ENCODE measurements around the gene HPDL. TPM values are rescaled to one million over a fixed set of nuclear protein-coding genes. Genes with fewer than 3 reads are reported as not detected.
A peak's percentile ranks its signal among the peaks of the same experiment; 100 is the strongest.

The HPDL gene
- polyA plus RNA-seq, 1 donor (not counting 4 experiments of a cell fraction or from before 2014, with no cell fraction given): 0.14 TPM

DNA sequence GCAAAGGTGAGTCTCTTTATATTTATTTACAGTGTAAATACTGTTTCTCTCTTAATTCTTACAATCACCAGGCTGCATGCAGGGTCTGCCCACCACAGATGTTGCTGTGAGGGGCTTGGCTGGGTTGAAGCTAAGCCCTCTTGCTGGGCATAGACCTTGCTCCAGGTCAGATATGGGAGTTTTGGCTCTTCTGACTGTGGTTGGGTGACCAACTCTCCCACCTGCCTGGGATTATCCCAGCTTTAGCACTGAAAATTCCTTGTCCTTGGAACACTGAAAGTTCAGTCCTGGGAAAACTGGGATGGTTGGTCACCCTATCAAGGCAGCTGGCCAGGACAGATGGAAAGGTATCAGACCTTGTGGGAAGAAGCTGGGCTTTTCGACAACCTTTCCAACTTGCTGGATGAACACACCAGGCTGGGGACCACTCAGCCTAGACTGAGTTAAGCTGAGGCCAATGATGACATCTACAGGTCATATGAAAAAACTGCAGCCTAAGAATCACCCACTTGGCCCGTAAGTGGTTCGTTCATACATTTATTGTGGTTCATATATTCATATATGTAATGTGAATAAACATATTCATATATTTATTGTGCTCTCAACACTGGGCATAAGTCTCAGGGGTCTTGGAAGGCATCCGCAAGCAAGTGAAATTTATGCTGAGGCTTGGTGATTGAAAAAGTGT is 26.6 kb upstream of the HPDL start:
- H3K9ac ChIP-seq (ENCODE audit: control insufficient read depth, extremely low read depth, insufficient read depth, low read length): no peak overlapping the region
- no peak overlapping the region for H2AFZ ChIP-seq (ENCODE audit: control insufficient read depth, low read length)
- H3K4me3 ChIP-seq (ENCODE audit: control insufficient read depth in 2 of 3, extremely low read depth in 1 of 3, insufficient read depth in 2 of 3, low read depth in 1 of 3, low read length in 3 of 3): no peak overlapping the region
- no peak overlapping the region for H3K4me2 ChIP-seq (ENCODE audit: control insufficient read depth, extremely low read depth, insufficient read depth, low read depth, low read length)
- FAIRE-seq: peak; percentile 70
- H3K4me1 ChIP-seq (ENCODE audit: control insufficient read depth, extremely low read depth, insufficient read depth, low read length): peaks cover 10% of the 10 kb centered on the region
- no peak overlapping the region for H3K27ac ChIP-seq (ENCODE audit: control insufficient read depth, insufficient read depth, low read length)
- TF ChIP-seq EZH2 (IDR thresholded peaks at IDR 0.05; ENCODE audit: low read length) (no peak), CTCF (optimal IDR thresholded peaks at IDR 0.05 in 1 of 3, IDR thresholded peaks at IDR 0.05 in 1 of 3, conservative IDR thresholded peaks at IDR 0.05 in 1 of 3; ENCODE audit: extremely low read depth in 1 of 3, insufficient read depth in 2 of 3, low read length in 3 of 3) (peak; percentile 62 to 81 (median 74))
- no peak for DNase-seq (ENCODE audit: low read depth, low spot score)
- no peaks in the 10 kb centered on the region for H3K9me3 ChIP-seq (ENCODE audit: control insufficient read depth, low read depth, low read length)
- no peaks in the 10 kb centered on the region for H4K20me1 ChIP-seq (ENCODE audit: control insufficient read depth, extremely low read depth, insufficient read depth, low read length)
- dilution Hi-C loops (cut with MboI; ENCODE audit: extremely low pct_ligation_motif_present, low sequenced_read_pairs): no loop called here
- H3K79me2 ChIP-seq (ENCODE audit: control insufficient read depth, insufficient read depth, low read length): no peaks in the 10 kb centered on the region
- H3K9me1 ChIP-seq (ENCODE audit: control insufficient read depth, extremely low read depth, insufficient read depth, low read length): no peaks in the 10 kb centered on the region
- H3K36me3 ChIP-seq (ENCODE audit: control insufficient read depth in 2 of 2, extremely low read depth in 1 of 2, insufficient read depth in 2 of 2, low read length in 2 of 2): no peaks in the 10 kb centered on the region
- H3K27me3 ChIP-seq (ENCODE audit: control insufficient read depth, extremely low read depth, insufficient read depth, low read length): no peaks in the 10 kb centered on the region

DNA sequence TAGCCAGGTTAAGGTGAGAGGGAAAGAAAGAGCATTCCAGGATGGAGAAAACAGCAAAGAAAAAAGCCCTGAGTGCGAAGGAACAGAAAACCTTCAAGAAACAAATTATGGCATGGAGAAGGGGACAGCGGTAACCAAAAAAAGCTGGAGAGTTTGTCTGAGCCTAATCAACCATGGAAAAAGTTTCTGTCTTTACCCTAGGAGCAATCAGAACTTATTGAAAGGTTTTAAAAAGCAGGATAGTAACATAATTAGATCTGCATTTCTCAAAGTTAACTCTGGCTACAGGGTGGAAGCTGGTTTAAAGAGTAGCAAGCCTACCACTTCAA is 26.1 kb upstream of the HPDL start:
- peaks cover 10% of the 10 kb centered on the region for H3K4me1 ChIP-seq (ENCODE audit: control insufficient read depth, extremely low read depth, insufficient read depth, low read length)
- H4K20me1 ChIP-seq (ENCODE audit: control insufficient read depth, extremely low read depth, insufficient read depth, low read length): no peaks in the 10 kb centered on the region
- FAIRE-seq (no peak), DNase-seq (ENCODE audit: low read depth, low spot score) (no peak)
- TF ChIP-seq EZH2 (IDR thresholded peaks at IDR 0.05; ENCODE audit: low read length): no peak
- TF ChIP-seq CTCF (optimal IDR thresholded peaks at IDR 0.05 in 1 of 3, IDR thresholded peaks at IDR 0.05 in 1 of 3, conservative IDR thresholded peaks at IDR 0.05 in 1 of 3; ENCODE audit: extremely low read depth in 1 of 3, insufficient read depth in 2 of 3, low read length in 3 of 3): no peak
- dilution Hi-C loops (cut with MboI; ENCODE audit: extremely low pct_ligation_motif_present, low sequenced_read_pairs): no loop called here
- no peaks in the 10 kb centered on the region for H3K27me3 ChIP-seq (ENCODE audit: control insufficient read depth, extremely low read depth, insufficient read depth, low read length)
- no peaks in the 10 kb centered on the region for H3K79me2 ChIP-seq (ENCODE audit: control insufficient read depth, insufficient read depth, low read length)
- no peaks in the 10 kb centered on the region for H3K36me3 ChIP-seq (ENCODE audit: control insufficient read depth in 2 of 2, extremely low read depth in 1 of 2, insufficient read depth in 2 of 2, low read length in 2 of 2)
- no peaks in the 10 kb centered on the region for H3K9me1 ChIP-seq (ENCODE audit: control insufficient read depth, extremely low read depth, insufficient read depth, low read length)
- H3K4me2 ChIP-seq (ENCODE audit: control insufficient read depth, extremely low read depth, insufficient read depth, low read depth, low read length): no peak overlapping the region
- no peaks in the 10 kb centered on the region for H3K9me3 ChIP-seq (ENCODE audit: control insufficient read depth, low read depth, low read length)
- no peak overlapping the region for H3K9ac ChIP-seq (ENCODE audit: control insufficient read depth, extremely low read depth, insufficient read depth, low read length)
- H3K4me3 ChIP-seq (ENCODE audit: control insufficient read depth in 2 of 3, extremely low read depth in 1 of 3, insufficient read depth in 2 of 3, low read depth in 1 of 3, low read length in 3 of 3): no peak overlapping the region
- H3K27ac ChIP-seq (ENCODE audit: control insufficient read depth, insufficient read depth, low read length): no peak overlapping the region
- no peak overlapping the region for H2AFZ ChIP-seq (ENCODE audit: control insufficient read depth, low read length)
